ENCODE measurements around the gene ABCF1.

GRCh38 chr6:30617565-30618269 lies 46.5 kb downstream of the ABCF1 start, which contains the start of gene MRPS18B:
- TF ChIP-seq, protein P1, sequence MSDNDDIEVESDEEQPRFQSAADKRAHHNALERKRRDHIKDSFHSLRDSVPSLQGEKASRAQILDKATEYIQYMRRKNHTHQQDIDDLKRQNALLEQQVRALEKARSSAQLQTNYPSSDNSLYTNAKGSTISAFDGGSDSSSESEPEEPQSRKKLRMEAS (IDR thresholded peaks at IDR 0.05): no peak
- TF ChIP-seq CEBPB (IDR thresholded peaks at IDR 0.05; ENCODE audit: low read depth) (no peak), ZNF274 (IDR thresholded peaks at IDR 0.05; ENCODE audit: low read depth, low read length) (no peak), FOSL1 (IDR thresholded peaks at IDR 0.05; ENCODE audit: low read depth) (no peak), EZH2phosphoT487 (IDR thresholded peaks at IDR 0.05; ENCODE audit: borderline replicate concordance) (no peak), SP1 (IDR thresholded peaks at IDR 0.05; ENCODE audit: low read depth) (no peak), JUND (IDR thresholded peaks at IDR 0.05) (no peak), EGR1 (IDR thresholded peaks at IDR 0.05; ENCODE audit: low read depth) (no peak), ZFX (IDR thresholded peaks at IDR 0.05) (no peak), SIN3A (IDR thresholded peaks at IDR 0.05; ENCODE audit: low read depth) (no peak), ATF3 (IDR thresholded peaks at IDR 0.05) (no peak)
- TF ChIP-seq, protein P2, sequence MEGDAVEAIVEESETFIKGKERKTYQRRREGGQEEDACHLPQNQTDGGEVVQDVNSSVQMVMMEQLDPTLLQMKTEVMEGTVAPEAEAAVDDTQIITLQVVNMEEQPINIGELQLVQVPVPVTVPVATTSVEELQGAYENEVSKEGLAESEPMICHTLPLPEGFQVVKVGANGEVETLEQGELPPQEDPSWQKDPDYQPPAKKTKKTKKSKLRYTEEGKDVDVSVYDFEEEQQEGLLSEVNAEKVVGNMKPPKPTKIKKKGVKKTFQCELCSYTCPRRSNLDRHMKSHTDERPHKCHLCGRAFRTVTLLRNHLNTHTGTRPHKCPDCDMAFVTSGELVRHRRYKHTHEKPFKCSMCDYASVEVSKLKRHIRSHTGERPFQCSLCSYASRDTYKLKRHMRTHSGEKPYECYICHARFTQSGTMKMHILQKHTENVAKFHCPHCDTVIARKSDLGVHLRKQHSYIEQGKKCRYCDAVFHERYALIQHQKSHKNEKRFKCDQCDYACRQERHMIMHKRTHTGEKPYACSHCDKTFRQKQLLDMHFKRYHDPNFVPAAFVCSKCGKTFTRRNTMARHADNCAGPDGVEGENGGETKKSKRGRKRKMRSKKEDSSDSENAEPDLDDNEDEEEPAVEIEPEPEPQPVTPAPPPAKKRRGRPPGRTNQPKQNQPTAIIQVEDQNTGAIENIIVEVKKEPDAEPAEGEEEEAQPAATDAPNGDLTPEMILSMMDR (IDR thresholded peaks at IDR 0.05 in 2 of 3, conservative IDR thresholded peaks at IDR 0.05 in 1 of 3; ENCODE audit: borderline replicate concordance in 1 of 3, insufficient read depth in 1 of 3, low read depth in 2 of 3, low read length in 2 of 3): no peak
- TF ChIP-seq, protein P3, sequence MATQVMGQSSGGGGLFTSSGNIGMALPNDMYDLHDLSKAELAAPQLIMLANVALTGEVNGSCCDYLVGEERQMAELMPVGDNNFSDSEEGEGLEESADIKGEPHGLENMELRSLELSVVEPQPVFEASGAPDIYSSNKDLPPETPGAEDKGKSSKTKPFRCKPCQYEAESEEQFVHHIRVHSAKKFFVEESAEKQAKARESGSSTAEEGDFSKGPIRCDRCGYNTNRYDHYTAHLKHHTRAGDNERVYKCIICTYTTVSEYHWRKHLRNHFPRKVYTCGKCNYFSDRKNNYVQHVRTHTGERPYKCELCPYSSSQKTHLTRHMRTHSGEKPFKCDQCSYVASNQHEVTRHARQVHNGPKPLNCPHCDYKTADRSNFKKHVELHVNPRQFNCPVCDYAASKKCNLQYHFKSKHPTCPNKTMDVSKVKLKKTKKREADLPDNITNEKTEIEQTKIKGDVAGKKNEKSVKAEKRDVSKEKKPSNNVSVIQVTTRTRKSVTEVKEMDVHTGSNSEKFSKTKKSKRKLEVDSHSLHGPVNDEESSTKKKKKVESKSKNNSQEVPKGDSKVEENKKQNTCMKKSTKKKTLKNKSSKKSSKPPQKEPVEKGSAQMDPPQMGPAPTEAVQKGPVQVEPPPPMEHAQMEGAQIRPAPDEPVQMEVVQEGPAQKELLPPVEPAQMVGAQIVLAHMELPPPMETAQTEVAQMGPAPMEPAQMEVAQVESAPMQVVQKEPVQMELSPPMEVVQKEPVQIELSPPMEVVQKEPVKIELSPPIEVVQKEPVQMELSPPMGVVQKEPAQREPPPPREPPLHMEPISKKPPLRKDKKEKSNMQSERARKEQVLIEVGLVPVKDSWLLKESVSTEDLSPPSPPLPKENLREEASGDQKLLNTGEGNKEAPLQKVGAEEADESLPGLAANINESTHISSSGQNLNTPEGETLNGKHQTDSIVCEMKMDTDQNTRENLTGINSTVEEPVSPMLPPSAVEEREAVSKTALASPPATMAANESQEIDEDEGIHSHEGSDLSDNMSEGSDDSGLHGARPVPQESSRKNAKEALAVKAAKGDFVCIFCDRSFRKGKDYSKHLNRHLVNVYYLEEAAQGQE (IDR thresholded peaks at IDR 0.05; ENCODE audit: low read depth): no peak

Data from HCT116 (cell line).